NCI-H82 (cell line): ENCODE data around the gene NLRP6.
"Not testable (repeated sequence)": the region's sequence is repeated elsewhere in the genome, so short reads cannot be mapped to it uniquely, and the experiment has no call there.

Experiments
- DNase-seq: peaks from one replicate; lab custom pipeline; 2025; lab: John Stamatoyannopoulos, UW

The NLRP6 gene

DNA sequence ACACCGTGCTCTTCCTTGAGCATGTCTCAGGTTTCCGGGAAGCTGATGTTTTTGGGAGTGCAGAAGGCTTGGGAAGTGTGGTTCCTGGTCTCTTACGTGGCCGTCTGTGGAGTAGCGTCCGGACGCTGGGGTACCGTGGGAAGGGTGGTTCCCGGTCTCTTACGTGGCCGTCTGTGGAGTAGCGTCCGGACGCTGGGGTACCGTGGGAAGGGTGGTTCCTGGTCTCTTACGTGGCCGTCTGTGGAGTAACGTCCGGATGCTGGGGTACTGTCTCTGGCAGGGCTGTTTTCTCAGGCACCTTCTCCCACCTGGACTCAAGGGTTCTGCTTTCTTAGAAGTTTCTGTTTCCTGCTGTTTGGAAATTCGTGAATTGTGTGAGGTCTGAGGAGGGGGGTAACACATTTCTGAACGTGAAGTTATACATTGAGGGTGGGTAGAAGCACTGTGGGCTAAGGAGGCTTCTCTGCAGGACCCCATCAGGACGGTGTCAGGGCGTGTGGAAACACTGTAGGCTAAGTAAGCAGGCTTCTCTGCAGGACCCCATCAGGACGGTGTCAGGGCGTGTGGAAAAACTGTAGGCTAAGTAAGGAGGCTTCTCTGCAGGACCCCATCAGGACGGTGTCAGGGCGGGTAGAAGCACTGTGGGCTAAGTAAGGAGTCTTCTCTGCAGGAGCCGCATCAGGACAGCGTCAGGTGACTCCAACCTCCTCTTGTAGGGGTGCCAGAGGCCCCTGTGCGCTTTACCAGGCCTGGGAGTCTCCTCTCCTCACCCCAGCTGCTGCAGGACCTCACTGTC is 47.8 kb downstream of the NLRP6 start:
- no peak for DNase-seq

DNA sequence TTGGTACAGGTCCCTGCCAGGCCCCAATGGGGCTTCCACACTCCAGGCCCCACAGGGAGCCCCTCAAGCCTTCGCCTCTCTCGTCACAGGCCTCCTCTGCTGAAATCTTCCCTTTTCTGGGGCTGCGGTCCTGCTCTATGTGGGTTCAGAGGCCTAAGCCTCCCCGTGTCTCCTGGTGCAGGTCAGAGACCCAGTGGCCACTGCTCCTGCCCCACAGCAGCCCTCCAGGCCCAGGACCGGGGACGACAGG is 48.3 kb downstream of the NLRP6 start:
- DNase-seq = no peak

DNA sequence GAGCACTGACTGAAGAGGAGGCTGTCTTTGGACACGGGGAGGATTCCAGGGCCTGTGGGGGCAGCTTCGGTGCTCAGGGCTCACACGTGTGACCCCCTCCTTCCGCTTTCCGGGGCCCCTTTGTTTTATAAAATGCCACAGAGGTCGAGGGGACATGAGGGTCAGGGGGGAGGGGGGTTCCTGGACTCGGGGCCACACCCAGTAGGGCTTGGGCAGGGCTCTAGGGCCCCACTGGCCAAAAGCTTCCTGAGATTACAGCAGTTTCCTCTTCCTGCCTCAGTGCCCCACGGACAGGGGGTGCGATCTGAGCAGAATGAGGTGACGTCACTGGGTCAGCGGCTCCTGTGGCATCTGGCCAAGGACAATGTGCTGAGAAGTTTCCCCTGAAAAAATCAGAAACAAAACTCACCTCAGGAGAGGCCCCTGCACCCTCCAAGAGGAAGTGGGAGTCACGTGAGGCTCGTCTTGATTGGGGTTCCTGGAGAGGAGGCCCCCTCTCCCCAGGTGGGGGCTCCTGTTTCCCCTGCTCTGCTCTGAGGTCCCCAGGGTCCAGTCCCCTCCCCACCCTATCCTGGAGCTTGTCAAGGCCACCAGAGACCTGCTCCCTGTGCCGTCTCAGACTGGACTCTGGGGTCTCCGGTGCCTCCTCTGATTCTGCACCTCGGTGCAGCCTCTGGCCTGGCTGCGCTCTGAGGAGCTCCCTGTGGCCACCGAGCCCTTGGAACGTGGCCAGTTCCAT is 48.8 kb downstream of the NLRP6 start:
- DNase-seq = no peak

DNA sequence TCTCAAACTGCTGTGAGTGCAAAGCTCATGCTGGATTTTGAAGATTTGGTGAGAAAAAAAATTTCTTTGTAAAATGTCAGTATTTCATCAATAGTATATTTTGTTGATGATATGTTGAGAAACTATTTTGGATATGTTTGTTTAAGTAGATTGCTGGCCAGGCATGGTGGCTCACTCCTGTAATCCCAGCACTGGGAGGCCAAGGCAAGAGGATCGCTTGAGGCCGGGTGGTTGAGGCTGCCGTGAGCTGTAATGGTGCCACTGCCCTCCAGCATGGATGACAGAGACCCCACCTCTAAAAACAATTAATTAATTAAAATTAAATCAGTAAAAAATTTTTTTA is 49.3 kb downstream of the NLRP6 start:
- DNase-seq = no peak

DNA sequence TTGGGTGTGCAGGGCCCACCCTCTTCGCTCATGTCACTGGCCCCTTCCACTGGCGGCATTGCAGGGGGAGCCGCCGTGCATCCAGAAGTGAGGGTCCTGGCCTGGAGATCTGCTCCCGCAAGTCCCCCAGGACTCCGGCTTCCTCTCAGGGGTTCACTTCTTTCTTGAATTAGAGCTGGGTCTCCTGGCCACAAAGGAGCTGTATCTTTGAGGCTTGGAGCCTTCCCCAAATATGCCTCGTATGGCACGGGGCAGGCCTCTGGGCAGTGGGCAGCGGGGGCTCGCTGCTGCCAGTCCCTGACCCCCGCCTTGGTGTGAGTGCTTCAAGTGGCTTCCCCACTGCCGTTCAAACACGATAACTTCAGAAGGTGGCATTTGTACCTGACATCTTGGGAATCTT is 49.8 kb downstream of the NLRP6 start:
- no peak for DNase-seq

DNA sequence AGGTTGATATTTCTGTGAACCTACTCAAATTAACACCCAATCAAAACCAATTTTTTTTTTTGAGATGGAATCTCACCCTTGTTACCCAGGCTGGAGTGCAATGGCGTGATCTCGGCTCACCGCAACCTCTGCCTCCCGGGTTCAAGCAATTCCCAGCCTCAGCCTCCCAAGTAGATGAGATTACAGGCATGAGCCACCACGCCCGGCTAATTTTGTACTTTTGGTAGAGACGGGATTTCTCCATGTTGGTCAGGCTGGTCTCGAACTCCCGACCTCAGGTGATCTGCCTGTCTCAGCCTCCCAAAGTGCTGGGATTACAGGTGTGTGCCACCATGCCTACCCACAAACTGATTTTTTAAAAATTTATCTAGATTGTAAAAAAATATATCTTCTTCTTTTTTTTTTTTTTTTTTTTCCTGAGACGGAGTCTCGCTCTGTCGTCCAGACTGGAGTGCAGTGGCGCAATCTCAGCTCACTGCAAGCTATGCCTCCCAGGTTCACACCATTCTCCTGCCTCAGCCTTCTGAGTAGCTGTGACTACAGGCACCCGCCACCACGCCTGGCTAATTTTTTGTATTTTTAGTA is 50.4 kb downstream of the NLRP6 start:
- not testable (repeated sequence) for DNase-seq

DNA sequence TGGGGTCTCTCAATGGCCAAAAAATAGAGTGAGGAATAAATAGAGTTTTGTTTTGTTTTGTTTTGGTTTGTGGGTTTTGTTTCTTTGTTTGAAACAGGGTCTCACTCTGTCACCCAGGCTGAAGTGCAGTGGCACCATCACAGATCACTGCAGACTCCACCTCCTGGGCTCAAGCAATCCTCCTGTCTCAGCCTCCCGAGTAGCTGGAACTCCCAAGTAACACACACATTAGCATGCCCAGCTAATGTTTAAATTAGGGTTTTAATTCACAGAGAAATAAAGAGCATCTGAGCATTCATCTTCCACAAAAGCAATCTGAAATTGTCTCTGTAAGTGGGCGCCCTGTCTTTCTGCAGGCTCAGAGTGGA is 51.7 kb downstream of the NLRP6 start:
- no peak for DNase-seq

DNA sequence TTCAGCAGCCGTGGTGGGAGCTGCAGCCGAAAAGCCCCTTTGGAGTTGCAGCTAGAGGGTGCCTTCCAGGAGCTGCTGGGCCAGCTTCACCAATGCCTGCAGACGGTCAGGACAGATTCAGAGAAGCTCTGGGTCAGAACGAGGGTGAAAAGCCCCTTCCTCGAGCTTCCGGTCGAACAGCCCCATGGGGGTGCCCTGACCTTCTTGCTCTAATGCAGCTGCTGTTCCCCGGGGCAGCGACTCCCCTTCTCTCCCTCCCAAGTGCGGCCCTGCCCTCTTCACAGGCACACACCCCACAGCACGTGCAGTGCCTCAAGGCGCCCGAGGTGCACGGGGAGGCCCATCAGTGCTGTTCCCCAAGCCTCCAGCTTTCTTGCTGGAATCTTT is 52.1 kb downstream of the NLRP6 start:
- DNase-seq = no peak

DNA sequence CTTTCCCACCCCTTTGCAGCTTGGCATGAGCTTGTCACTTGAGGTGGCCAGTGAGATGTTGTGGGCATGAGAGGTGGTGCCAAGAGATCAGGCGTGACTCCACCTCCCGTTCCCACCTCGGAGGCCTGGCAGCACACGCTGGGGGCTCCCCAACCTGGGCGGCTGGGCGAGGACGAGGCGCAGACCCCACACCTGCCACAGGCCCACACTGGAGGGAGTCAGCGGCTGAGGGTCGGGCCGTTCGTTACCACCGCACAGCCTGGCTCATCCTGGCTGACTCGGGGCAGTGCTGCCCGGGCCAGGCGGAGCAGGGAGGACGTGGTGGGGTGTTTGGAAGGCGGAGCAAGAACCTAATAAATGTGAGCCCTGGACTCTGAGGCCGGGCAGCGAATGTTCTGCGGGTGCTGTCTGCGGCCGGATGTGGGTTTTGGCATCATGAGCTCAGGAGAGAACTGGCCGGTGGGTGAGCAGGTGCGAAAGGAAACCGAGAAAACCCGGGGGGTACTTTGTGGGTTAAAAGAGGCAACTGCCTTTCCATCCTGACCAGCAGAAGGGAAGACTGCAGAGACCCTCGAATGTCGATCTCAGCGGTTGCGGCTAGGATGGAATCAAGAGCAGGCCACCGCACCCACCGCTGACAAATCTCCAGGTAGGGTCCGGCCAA is 52.6 kb downstream of the NLRP6 start:
- DNase-seq = no peak

DNA sequence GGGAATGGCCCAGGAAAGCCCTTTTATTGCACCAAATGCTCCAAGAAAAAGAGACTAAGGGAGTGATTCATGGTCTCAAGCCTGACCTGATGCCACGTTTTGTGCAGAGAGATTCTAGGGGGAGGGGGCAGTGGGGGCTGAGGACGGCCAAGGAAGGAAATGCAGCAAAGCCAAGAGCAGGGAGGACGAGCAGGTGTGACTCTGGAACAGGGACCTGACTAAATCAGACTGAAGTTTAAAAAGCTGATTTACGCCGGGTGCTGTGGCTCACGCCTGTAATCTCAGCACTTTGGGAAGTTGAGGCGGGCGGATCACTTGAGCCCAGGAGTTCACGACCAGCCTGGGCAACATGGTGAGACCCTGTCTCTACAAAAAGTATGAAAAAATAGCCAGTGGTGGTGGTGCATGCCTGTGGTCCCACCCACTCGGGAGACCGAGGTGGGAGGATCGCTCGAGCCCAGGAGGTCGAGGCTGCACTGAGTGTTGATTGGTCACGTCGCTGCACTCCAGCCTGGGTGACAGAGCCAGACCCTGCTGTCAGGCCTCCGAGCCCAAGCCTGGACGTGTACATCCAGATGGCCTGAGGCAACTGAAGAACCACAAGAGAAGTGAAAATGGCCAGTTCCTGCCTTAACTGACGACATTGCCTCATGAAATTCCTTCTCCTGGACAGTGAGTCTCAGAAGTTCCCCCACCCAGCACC is 53.3 kb downstream of the NLRP6 start:
- DNase-seq = no peak

DNA sequence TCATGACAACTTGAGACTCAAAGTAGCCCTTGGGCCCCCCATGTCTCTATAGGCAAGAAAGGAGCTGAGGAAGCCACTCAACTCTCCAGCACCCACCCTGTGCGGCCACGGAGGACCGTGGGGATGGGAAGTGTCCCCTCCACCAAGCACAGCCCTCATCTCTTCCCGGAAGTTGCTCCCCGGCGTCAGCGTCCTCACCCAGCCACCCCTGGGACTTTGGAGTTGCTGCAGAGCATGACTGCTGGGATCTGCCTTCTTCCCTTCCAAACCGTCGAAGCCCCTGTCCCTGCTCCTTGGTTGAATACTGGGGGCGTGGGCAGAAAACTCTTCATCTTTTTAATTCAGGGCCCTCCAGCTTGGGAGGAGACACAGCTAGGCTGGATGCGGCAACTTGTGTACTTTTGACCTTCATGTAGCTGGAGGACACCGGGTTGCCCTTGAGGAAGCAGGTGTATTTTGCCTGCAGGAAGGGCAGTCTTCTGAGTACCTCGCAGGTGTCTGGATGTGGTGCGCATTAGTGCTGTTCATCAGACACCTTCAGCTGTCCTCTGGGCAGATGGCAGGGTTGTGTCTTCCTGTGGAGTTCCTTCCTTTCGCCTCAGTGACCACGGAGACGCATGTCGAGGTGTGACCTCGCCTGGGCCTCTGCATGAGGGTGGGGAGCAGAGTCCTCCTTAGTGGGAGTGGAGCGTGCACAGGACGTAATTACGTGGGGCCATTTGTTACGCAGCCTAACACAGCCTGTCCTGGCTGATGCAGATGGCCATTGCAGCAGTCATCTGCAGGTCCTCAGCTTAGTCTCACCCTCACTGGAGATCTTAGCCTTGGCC is 54.7 kb downstream of the NLRP6 start:
- no peak for DNase-seq

DNA sequence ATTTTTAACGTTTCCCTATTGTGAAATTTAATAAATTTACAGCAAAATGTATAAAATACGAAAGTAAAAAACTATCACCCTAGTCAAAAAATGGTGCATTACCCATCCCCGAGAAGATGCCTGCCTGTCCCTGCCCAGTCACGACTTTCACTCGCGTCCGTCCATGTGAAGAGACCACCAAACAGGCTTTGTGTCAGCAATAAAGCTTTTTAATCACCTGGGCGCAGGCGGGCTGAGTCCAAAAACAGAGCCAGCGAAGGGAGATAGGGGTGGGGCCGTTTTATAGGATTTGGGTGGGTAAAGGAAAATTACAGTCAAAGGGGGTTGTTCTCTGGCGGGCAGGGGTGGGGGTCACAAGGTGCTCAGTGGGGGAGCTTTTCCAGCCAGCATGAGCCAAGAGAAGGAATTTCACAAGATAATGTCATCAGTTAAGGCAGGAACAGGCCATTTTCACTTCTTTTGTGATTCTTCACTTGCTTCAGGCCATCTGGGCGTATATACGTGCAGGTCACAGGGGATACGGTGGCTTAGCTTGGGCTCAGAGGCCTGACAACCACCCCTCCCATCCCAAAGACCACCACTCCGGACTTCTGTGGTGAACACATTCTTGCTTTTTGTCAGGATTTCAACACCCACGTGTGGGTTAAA is 55.5 kb downstream of the NLRP6 start:
- DNase-seq = not testable (repeated sequence)

DNA sequence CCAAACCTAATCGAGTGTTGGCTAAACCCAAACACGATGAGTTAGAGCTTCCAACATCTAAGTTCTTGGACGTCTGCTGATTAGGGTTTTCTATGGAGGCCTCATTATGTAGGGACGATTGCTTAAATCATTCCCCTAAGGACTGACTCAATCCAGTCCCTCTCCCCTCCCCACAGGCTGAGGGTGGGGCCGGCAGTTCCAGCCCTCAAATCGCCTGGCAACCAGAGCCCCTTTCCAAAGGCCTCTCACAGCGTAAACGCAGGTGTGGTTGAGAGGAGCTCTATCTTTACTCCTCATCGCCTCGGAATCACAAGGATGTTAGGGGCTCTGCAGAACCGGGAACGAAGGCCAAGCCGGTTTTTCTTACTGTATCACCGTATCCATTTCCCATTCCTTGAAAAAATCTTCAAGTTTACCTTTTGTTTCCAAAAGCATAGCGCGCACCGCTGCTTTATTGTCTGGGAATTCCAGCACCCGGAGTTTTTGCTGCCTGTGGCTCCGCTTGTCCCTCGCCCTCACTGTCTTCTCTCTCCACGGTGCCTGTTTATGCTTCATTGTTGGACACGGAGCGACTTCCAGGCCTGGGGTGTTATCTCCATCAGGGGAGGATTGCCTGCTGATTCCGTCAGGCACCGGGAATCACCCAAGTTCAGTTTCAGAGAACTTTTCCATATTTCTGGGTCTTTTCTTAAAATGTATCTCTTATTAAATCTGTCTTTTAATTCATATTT is 56.2 kb downstream of the NLRP6 start:
- no peak for DNase-seq
